ENCODE measurements around the gene DCHS1.
A peak's percentile ranks its signal among the peaks of the same experiment; 100 is the strongest.

DCHS1 gene

DNA sequence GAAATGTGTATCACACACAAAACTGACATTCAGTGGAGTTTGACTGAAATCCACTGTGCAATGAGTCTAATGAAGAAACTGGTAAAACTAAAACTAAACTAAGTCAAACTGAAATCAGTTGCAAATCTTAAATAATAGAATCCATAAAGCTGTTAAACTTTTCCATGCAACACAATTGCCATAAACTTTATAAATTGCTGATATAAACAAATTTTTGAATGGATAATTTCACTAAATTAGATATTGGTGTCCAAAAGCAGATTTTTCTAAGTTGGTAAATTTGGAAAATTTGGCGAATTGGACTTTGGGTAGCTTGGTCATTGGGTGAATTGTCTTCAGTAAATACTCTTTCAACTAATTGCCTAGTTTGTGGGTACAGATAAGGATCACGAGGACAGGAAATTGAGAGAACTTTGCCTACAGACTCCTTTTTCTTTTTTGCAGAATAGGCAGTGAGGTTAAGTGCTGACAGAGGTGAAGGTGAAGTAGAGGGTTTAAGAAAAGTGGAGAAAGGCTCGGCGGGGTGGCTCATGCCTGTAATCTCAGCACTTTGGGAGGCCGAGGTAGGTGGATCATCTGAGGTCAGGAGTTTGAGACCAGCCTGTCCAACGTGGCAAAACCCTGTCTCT lies 14.7 kb upstream of the DCHS1 start:
- no peak for DNase-seq

DNA sequence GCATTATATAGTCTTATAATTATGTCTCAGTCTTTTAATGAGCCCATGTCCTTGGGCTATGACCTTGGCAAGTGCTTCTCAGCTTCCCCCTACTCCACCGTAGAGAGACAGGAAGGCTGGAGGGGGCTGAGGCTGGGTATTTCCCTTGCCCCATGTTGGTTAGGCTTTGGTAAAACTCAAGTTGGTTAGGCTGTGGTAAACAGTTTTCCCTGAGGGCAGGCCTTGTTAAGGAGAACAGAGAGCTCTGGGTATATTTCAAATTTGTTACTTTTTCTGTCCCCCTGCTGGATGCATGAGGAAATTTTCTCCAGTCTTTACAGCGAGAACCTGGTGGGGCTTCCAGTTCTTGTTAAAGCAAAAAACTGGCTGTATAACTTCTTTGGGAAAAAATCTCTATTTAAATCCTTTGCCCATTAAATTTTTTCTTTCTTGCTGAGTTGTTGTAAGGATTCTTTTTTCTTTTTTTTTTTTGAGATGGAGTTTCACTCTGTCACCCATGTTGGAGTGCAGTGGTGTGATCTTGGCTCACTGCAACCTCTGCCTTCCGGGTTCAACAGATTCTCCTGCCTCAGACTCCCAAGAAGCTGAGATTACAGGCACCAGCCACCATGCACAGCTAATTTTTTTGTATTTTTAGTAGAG lies 12.2 kb upstream of the DCHS1 start:
- DNase-seq, result peak; percentile 68

DNA sequence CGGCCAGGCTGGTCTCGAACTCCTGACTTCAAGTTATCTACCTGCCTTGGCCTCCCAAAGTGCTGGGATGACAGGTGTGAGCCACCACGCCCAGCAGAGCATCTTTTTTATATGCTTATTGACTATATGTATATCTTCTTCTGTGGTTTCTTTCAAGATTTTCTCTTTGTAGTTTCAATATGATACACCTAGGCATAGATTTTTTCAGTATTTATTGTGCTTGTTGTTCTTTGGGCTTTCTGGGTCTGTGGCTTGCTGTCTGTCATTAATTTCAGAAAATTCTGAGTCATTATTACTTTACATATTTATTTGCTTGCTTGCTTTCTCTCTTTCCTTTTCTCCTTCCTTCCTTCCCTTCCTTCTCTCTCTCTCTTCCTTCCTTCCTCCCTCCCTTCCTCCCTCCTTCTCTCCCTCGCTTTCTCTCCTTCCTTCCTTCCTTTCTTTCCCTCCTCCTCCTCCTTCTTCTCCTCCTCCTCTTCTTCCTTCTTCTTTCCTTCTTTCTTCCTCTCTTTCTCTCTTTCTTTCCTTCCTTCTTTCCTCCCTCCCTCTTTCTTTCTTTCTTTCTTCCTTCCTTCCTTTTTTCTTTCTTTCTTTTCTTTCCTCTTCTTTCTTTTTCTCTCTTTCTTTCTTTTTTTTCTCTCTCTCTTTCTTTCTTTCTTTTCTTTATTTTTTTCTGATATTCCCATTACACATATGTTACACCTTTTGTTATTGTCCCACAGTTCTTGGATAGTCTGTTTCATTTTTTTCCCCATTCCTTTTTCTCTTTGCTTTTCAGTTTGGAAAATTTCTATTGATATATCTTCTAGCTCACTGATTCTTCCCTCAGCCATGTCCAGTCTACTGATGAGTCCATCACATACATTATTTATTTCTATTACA lies 10.9 kb upstream of the DCHS1 start:
- no peak for DNase-seq

DNA sequence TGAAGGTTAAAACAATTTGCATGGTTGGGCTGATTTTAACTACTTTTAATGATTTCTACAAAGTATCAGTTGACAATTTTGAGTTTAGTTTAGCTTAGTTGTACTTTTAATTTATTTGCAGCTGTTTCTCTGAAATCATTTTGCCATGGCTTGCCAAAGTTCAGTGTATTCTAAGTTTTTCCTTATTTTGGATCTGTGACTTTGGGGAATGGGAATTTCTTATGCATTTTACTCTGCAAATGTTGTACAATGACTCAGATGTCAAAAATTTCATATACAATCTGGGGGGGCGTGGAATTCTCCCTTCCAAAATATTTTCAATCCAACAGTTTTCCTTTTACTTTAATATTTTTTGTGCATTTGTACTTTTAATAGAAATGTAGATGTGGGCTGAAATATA lies 8.9 kb upstream of the DCHS1 start:
- no peak for DNase-seq

DNA sequence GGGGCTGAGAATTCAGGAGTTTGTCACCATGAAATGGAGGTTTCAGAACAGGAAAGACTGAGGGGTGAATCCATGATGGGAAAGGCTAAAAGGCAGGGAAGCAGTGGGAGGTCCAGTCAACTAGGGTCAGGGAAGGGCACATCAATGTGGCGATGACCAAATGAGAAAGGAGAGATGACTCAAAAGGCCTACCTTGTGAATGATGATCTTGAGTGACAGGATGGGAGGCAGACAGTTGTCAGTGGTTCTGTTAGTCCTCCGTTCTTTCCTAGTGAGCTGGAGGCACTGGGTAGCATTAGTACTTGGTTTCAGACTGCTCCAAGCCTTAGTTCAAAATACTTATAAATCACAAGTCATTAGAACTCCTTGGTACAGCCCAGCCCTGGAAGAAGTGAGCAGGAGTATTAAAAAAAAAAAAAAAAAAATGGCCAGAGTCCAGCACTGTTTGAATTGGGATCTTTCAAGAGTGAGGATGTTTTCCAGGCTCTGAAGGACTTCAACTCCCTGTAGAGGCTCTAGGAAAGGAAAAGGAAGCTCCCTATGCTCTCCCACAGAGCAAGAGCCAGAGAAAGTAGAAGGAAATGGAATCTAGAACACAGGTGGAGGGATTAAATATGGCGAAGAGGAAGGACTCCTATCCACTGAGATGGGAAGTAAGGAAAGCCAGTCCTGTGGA lies 8.3 kb upstream of the DCHS1 start:
- no peak for DNase-seq

DNA sequence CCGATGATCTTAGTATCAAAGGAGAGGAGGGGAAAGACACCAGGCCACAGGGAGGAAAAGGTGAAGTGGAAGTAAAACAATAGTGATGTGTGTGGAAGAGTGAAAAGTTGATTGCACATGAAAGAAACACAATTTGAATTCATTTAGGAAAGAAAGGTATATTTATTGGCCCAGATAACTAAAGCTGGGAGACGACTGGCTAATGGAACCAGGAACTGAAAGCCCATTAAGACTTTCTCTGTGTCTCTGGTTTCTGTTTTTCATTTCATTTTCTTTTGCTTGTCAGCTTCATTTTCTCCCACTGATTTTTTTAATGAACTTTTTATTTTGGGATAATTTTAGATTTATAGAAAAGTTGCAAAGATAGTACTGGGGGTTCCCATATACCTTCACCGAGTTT lies 5.1 kb upstream of the DCHS1 start:
- no peak for DNase-seq

DNA sequence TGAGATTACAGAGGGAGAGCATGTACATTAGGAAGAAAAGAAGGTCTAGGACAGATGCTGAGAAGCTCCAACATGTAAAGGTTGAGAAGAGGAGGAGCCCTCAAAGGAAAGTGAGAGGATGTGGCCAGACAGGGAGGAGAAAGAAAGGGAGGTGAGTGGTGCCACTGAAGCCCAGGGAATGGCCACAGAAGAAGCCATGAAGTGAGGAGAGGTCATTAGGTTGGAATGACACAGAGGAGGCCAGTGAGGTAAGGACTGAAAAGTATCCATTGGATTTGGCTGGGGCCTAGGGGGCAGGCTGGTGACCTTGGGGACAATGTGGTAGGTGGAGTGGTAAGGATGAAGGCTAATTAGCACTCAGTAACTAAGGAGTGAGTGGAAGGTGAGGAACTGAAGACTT lies 3.0 kb upstream of the DCHS1 start:
- DNase-seq, result no peak

DNA sequence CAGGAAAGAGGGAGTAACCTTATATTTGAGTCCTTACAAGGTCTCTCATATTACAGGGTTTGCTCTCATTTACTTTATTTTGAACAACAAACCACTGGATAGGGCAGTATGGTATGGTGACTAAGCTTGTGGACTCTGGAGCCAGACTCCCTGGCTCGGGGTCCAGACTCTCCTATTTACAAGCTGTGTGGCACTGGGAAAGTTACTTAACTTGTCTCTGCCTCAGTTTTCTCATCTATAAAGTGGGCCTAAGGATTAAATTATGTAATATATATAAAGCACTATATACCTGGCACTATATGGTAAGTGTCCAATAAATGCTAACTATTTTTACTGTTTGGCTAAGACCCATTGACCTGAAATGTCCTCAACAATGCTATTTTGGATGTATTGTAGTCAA lies 1.7 kb upstream of the DCHS1 start:
- DNase-seq, result no peak

DNA sequence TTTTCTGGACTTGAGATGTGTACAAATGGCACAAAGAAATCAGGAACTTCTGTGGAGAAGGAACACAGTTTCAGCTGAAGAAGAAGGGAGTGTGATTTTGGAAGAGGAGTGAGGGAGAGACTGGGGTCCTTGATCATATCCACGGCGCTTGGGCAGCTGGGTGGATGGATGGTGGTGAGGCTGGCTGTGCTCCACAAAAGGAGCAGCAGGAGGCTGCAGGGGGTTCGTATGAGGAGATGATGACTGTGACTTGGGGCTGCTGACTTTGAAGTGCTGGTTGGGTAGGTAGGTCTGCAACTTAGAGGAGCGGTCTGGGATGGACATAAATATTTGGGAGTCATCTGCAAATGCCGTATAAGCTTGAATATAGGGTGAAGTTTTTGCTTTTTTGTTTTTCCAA lies 1.3 kb upstream of the DCHS1 start:
- DNase-seq, result no peak

DNA sequence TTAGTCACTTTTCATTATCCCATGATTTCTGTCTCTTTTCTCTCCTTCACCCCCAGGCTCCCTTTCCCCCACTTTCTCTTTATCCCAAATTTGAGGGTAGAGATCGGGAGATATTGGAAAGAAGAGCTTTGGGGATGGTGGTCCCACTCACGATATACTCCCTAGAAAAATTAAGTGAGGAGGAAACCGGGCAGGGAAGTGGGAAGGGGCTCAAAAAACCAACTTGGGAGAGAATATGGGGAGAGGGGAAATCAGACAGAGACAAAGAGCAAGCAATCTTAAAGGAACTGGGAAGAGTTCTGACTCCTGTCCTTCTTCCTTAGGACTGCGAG lies 941 bp upstream of the DCHS1 start:
- no peak for DNase-seq

DNA sequence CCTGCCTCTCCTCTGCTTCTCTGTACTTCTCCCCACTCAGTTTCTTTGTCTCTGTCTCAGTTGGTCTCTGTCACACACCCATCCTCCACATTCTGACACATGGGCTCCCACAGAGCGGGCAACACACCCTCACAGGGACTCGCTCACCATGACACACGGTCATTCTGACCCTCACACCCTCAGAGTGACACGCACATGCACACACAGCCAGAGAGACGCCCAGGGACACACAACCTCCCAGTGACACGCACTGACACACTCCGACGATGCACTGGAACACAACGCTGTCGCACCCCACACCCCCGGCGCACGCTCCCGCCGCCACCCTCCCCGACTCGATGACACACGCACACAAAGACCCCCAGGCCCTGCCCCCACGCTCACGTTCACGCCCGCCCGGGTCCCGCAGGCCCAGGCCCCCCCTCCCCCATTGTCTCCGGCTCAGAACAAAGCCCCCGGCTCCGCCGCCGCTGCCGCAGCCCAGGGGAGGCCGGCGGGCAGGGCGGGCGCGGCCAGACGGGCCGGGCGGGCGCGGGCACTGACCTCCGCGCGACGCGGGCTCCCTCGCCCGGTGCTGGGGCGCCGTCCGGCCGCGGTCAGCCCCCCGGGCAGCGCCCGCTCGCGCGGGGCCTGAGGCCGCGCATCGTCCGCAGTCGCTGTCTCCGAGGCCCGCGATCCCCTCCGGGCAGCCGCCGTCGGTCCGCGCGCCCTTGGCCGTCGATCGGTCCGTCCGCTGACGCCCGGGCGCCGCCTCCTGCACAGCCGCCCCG lies 404 bp downstream of the DCHS1 start:
- DNase-seq, result peak; percentile 71

DNA sequence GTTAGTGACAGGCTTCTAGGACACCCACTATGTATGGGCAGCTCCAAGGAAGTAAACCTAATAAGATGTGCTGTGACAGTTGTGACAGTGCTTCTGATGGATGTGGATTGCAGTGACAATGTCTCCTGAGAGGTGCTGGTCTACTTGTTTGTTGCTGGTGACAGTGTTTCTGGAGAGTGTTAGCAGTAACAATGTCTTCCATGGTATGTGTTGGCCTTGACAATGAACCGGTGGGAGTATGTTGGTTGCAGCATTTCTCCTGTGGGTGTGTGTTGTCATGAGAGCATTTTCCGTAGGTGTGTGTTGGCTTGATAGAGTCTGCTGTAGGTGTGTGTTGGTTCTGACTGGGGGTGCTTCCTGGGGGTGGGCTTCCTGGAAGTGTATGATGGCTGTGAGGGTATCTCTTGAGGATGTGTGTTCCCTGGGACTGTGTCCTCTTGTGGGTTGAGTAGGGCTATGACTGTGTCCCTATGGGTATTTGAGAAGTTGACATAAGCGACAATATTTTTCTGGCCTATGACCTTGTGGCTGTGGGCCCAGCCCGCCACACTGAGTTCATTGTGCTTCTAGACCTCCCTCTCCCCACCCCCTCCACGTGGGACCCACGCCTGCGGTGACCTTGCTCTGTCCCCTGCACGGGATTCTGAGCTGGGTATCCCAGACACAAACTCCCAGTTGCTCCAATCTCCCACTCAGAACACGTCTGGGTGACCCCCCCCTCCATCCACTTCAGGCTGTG lies 1.2 kb downstream of the DCHS1 start:
- no peak for DNase-seq

DNA sequence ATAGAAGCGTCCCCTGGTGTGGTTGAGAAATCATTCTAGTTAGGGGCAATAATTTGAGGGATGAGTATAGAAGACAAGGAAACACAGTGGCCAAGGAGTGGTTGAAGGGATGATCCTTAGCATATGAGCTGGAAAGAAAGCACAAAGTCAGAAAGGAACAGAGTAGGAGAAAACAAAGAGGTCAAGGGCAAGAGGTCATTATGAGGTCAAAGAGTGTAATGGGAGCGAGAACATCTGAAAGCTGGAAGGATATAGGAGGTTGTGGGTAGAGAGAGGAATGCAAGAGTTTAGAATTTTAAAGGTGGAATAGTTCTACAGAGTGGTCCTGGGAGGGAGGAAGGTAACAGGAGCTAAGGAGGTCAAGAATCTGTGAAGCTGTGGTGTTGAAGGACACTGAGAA lies 2.0 kb downstream of the DCHS1 start:
- no peak for DNase-seq

DNA sequence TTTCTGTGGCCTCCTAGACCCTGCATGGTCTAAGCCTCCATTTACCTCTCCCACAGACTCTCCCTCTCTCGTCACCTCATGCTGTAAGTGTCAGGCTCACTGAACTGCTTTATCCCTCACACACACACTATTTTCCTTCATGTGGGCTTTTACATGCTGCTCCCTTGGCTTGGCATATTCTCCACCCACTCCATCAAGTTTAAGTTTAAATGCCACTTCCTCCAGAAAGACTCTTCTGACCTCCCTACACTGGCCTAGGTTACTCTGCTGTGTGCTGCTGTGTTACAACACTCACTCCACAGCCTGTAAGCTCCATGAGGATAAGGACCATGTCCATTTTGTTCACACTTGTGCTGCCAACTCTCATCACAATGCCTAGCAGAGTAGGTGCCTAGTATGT lies 2.5 kb downstream of the DCHS1 start:
- no peak for DNase-seq

DNA sequence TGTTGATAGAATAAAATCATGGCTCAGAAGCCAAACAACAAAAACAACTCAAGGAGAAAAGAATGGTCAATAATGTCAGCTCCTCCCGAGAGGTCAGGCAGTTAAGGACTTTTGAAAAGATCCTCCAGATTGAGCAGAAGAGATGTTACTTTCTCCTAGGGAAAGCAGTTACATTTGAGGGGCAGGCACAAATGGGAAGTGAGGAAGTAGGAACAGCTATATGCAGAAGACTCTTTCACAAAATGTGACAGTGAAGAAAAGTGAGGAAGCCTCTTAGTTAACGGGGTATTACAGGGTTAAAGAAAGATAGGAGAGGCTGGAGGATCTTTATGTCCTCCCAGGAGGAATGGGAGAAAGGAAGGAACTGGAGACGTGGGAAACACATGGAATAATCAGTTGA lies 3.4 kb downstream of the DCHS1 start:
- DNase-seq, result no peak

DNA sequence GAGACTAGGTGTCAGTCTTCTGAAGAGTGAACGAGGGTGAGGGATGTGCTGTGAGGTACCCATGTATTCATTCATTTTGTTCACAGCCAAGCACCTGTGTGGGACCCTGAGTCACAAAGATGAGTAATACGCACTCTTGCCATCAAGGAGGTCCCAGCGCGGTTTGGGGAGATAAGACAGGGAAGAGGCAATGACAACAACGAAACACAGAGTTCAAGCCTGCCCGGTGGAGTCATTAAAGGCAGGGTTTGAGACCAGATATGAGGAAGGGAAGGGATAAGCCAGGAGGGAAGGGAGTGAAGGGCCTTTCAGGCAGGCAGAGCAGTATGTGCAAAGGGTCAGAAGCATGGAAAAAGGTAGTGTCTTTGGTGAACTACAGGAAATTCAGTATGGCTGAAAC lies 4.6 kb downstream of the DCHS1 start:
- peak; percentile 69 for DNase-seq

DNA sequence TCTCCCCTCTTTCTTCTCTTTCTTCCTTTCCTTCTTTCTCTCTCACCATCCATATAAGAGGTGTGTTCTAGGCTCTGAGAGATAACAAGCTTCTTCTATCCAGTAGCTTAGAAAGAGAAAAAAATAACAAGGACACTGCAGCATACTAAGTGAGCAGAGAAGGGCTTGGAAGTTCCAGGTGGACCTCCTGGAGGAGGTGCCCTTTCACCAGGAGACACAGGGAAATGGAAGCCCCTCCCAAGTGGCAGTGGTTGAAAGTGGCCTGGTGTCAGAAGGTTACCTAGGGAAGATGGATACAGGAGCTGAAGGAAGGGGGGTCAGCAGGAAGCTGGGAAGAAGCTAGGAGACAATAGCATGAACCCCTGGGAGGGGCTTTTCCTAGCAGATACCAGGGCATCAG lies 5.5 kb downstream of the DCHS1 start:
- DNase-seq, result no peak

DNA sequence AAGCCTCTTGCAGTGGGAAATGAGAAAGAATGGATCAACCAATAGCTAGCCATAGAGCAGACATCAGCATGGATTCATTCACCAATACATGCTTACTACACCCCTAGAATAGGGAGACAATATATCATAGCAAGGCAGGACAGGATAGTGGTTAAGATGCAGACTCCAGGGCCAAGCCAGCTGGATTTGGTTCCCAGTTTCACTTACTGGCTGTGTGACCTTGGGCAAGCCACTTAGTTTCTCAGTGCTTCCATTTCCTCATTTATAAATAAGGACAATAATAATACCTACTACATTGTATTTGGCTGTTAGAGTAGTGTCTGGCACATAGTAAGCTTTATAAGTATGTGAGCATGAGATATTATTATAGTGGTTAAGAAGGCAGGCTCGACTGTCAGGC lies 7.1 kb downstream of the DCHS1 start:
- peak; percentile 33 for DNase-seq

DNA sequence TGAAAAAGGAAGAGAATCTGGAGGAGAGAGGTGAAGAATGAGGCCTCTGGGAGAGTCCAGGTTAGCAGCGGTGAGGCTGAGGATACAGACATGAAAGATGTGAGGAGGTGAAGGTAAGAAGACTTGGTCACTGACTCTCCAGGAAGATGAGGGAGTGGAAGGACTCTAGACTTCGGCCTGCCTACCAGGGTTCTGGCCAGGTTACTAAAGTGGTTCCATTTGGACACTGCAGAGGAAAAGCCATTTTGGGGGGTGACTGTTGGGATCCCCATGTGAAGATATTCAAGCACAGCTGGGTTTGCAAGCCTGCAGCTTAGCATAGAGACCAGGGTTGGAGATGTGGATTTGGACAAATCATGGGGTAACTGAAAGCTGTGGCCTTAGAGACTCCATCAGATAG lies 7.8 kb downstream of the DCHS1 start:
- DNase-seq, result peak; percentile 44

DNA sequence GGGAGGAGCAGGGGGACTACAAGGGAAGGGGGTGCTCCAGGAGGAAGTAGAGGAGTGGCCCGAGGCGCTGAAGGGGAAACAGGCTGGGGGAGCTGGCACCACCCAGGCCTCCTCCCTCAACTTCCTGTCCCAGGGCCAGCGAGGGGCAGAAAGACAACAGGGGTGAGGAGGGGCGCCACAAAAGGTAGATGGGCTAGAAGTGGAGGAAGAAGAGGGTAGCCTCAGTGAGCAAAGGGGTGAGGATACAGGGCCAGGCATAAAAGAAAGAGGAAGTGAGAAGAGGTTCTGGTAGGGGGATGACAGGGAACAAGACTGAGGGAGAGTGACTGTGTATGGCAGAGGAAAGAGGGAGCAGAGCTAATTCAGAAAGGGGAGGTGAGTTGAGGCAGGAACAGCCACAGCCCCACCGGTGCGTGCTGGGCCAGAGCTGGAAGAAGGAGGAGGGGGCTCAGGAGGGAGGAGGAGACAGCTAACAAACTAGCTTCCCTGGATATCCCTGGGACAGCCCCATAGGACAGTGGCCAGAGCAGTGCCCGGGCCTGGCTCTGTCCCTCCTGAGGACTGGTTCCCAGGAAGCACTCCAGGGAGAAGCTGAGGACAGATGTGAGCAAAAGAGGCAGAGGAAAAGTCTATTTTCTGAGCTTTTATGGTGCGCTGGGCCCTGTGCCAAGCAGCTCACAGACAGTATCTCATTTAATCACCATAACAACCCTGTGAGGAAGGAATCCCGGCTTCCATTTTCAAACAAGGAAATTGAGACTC lies 8.5 kb downstream of the DCHS1 start:
- peak; percentile 79 for DNase-seq

DNA sequence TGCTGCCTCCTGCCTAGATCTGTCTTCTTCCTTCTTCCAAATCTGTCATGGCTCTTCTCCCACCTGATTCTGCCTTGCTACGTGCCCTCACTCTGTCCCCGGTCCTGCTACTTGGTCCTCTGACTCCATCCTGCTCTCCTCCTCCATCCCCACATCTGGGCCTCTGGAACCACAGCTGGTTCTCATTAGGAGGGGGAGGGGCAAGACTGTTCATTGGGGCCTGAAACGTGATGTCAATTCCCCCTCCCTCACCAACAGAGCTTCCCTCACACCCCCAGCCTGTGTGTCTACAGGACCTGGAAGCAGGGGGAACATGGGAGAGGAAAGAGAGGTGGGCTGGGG lies 9.1 kb downstream of the DCHS1 start:
- DNase-seq, result no peak

DNA sequence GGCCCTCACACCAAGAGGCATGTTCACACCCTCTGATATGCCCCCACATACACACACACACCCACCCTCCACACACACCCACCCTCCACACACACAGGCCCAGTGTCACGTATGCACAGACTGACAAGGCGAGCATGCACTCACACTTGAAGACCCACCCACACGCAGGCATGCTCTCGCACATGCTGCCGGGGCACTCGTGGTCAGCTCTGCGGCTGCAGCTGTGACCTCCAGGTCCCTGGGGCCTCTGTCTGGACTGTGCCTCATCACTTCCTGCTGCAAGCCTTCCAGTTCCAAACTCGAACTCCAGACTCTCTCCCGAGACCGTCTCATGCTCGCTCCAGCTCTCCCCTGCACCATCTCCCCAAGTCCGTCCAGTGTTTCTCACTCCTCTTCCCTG lies 9.5 kb downstream of the DCHS1 start:
- DNase-seq, result peak; percentile 64
